Activated CD8-positive, alpha-beta T cell treated with anti-CD3 and anti-CD28 coated beads for 36 hours (primary cell): ENCODE results near the gene REM1. TPM values are rescaled to one million over a fixed set of nuclear protein-coding genes. Genes with fewer than 3 reads are reported as not detected.

Experiments
- ATAC-seq: fragments of 200-7000 bp; cut with Tn5 transposase; one replicate; pipeline ENCODE4 v1.10.0; 2021; ENCODE audit warnings: mild to moderate bottlenecking, moderate library complexity
- CTCF ChIA-PET: fragments of 350-600 bp; sonication (Branson Sonifier 250); formaldehyde crosslinking; loops from one replicate; lab custom pipeline; 2021; ENCODE audit warnings: antibody characterized with exemption; lab: Charles Lee
- POLR2A ChIA-PET: fragments of 350-600 bp; sonication (Branson Sonifier 250); formaldehyde crosslinking; loops from one replicate; lab custom pipeline; 2021; ENCODE audit warnings: antibody characterized with exemption; lab: Charles Lee
- DNase-seq: peaks from one replicate; pipeline ENCODE4 v3.0.0-alpha.2; 2020
- H3K27ac Mint-ChIP-seq: one replicate; pipeline ENCODE4 v1.8.0; 2021; ENCODE audit warnings: mild to moderate bottlenecking, mixed read lengths
- H3K27me3 Mint-ChIP-seq: one replicate; pipeline ENCODE4 v1.8.0; 2021; ENCODE audit warnings: mixed read lengths
- H3K36me3 Mint-ChIP-seq: one replicate; pipeline ENCODE4 v1.8.0; 2021; ENCODE audit warnings: low read depth, mixed read lengths
- H3K4me1 Mint-ChIP-seq: one replicate; pipeline ENCODE4 v1.8.0; 2021; ENCODE audit warnings: low read depth, mixed read lengths
- H3K4me3 Mint-ChIP-seq: one replicate; pipeline ENCODE4 v1.8.0; 2021; ENCODE audit warnings: mild to moderate bottlenecking, moderate library complexity, mixed read lengths
- H3K9me3 Mint-ChIP-seq: one replicate; pipeline ENCODE4 v1.8.0; 2021; ENCODE audit warnings: mixed read lengths
- CTCF ChIP-seq: fragments of 200-600 bp; IDR thresholded peaks from one replicate; pipeline ENCODE4 v1.8.0; 2022; ENCODE audit warnings: antibody characterized with exemption, mild to moderate bottlenecking
- intact Hi-C: fragments of 100-400 bp; cut with micrococcal nuclease; formaldehyde crosslinking; loops from one replicate; pipeline ENCODE4 v1.10.0; 2022
- total RNA-seq, 2 experiments: library from RNA; stranded (reverse); gene quantifications; one replicate each; pipeline ENCODE4 v1.2.3, GENCODE V29; 2021

Gene REM1
- total RNA-seq, 2 experiments from 2014 or later = not detected

DNA sequence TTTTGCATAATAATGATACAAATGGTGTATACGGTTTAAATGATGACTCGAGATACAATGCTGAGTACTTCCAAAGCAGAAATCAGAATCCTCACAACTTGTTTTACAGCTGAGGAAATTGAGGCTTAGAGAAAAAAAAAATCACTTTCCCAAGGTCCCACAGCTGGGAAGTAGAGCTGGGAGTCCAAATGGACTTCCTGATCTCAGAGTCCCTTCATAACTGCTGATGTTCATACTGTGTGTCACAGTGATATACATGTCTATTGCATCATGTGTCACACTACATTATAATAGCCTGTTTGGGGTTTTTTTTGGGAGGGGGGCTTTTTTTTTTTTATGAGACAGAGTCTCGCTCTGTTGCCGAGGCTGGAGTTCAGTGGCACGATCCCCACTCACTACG lies 47.6 kb downstream of the REM1 start:
- no peak for ATAC-seq
- POLR2A ChIA-PET = interaction anchor here (0.6 to 2.8 kb wide), 2 partner anchors 19 to 26 kb away, joined by 3 to 10 read pairs; no protein-coding TSS in a partner anchor
- DNase-seq = no peak
- H3K27ac Mint-ChIP-seq = peak overlapping the region; percentile 10
- H3K9me3 Mint-ChIP-seq = no peaks in the 10 kb centered on the region
- intact Hi-C loops = no loop called here
- no peak overlapping the region for H3K4me3 Mint-ChIP-seq
- CTCF ChIA-PET = interaction anchor here (1.4 to 1.6 kb wide), 3 partner anchors 9 to 201 kb away, joined by 3 to 6 read pairs (median 4); partner anchors contain the start of gene HM13
- H3K36me3 Mint-ChIP-seq = peaks cover 30% of the 10 kb centered on the region
- no peak for TF ChIP-seq CTCF
- H3K27me3 Mint-ChIP-seq = no peaks in the 10 kb centered on the region
- H3K4me1 Mint-ChIP-seq = peaks cover 43% of the 10 kb centered on the region

DNA sequence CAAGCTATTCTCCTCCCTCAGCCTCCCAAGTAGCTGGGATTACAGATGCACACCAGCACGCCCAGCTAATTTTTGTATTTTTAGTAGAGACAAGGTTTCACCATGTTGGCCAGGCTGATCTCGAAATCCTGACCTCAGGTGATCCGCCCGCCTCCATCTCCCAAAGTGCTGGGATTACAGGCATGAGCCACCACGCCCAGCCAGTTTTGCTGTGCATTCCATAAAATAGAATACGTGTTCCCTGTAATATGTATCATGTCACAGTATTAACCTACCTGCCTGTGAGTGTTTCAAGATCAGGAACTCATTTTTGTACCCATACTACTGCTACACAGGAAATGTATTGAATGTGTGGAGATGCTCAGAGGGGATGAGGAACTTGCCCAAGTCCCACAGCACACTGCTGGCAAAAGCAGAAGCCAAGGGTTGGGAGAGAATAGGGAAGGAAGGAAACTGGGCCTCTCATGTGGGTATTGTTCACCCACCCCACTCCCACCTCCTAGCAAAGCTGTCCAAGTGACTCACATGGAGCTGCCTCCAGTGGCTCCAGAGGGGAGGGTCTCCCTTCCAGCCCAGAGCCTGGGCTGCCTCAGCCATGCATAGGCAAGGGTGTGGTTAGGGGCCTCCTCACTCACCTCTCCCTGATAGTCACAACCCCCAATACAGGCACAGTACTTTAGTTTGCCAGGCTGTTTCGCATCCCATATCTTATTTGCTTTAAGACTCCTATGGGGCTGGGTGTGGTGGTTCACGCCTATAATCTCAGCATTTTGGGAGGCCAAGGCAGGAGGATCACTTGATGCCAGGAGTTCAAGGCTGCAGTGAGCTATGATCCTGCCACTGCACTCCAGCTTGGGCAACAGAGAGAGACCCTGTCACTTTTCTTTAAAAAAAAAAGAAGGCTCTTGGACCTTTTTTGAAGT lies 48.5 kb downstream of the REM1 start:
- Mint-ChIP-seq H3K4me3 (no peak overlapping the region), H3K27me3 (no peaks in the 10 kb centered on the region), H3K27ac (peak overlapping the region; percentile 27), H3K4me1 (peaks cover 43% of the 10 kb centered on the region), H3K36me3 (peaks cover 30% of the 10 kb centered on the region), H3K9me3 (no peaks in the 10 kb centered on the region)
- ATAC-seq (no peak), DNase-seq (no peak)
- POLR2A ChIA-PET = no interaction called here
- intact Hi-C loops = no loop called here
- TF ChIP-seq CTCF = no peak
- CTCF ChIA-PET = interaction anchor here (1.0 to 1.6 kb wide), 5 partner anchors 8 to 89 kb away, joined by 3 to 6 read pairs (median 4); partner anchors contain the start of gene HM13

- no peaks in the 10 kb centered on the region for H3K27me3 Mint-ChIP-seq
- H3K4me3 Mint-ChIP-seq = no peak overlapping the region
- peaks cover 17% of the 10 kb centered on the region for H3K4me1 Mint-ChIP-seq
- intact Hi-C loops = no loop called here
- no peak overlapping the region for H3K27ac Mint-ChIP-seq
- DNase-seq (no peak), ATAC-seq (no peak)
- peaks cover 36% of the 10 kb centered on the region for H3K36me3 Mint-ChIP-seq
- ChIA-PET POLR2A (interaction anchor here (1.2 kb wide), 1 partner anchor 11 kb away, joined by 3 read pairs; no protein-coding TSS in a partner anchor), CTCF (interaction anchor here (1.1 kb wide), 1 partner anchor 25 kb away, joined by 3 read pairs; no protein-coding TSS in a partner anchor)
- no peak for TF ChIP-seq CTCF
- H3K9me3 Mint-ChIP-seq = no peaks in the 10 kb centered on the region
Observed at GRCh38 chr20:31527266-31527665, 52.2 kb downstream of the REM1 start.

Other genes starting within 250 kb of the REM1 start
- gene DEFB115, start 217.6 kb upstream of the REM1 start, total RNA-seq = not detected
- gene DEFB116, start 166.7 kb upstream of the REM1 start, total RNA-seq = not detected
- not detected for gene DEFB118, start 106.7 kb upstream of the REM1 start, total RNA-seq
- not detected for gene DEFB119, start 84.7 kb upstream of the REM1 start, total RNA-seq
- not detected for gene DEFB121, start 69.1 kb upstream of the REM1 start, total RNA-seq
- not detected for gene DEFB123, start 34.7 kb upstream of the REM1 start, total RNA-seq
- gene DEFB124, start 161 bp upstream of the REM1 start, total RNA-seq = not detected
- 10 to 100 TPM; 91.6 to 95.5 TPM for gene HM13, start 39.2 kb downstream of the REM1 start, total RNA-seq
- gene ID1, start 130.0 kb downstream of the REM1 start, total RNA-seq = under 1 TPM; 0.41 to 0.54 TPM
- gene COX4I2, start 162.6 kb downstream of the REM1 start, total RNA-seq = not detected
- gene BCL2L1, start 247.6 kb downstream of the REM1 start, total RNA-seq = 100 to 1,000 TPM; 182 TPM